Body of pancreas (tissue), 4 donors: ENCODE measurements around the gene SLC48A1. TPM values are rescaled to one million over a fixed set of nuclear protein-coding genes. Genes with fewer than 3 reads are reported as not detected.

Experiments used
- ATAC-seq: fragments of 150-250 bp; one replicate; pipeline ENCODE4 v1.9.1; 2016
- DNase-seq, 4 donors: peaks; one replicate each; pipeline ENCODE4 v3.0.0-alpha.2; 2019
- H3K27ac ChIP-seq, 4 donors: fragments of 200-600 bp; sonication (generic); 1 replicate in 3 of 4; 2 replicates in 1 of 4; pipeline versions ENCODE4 v1.5.1 to v1.6.1; 2016 to 2019; ENCODE audit warnings: mild to moderate bottlenecking in 1 of 4, mixed read lengths in 1 of 4, moderate library complexity in 1 of 4
- H3K27me3 ChIP-seq, 2 donors: fragments of 200-600 bp; sonication (generic); one replicate each; pipeline ENCODE4 v1.6.0; 2016; ENCODE audit warnings: mild to moderate bottlenecking in 1 of 2
- H3K36me3 ChIP-seq, 2 donors: fragments of 200-600 bp; sonication (generic); replicated peaks in 1 of 2; 2 replicates each; pipeline ENCODE4 v1.5.1; 2016; ENCODE audit warnings: low read depth in 2 of 2; ENCODE audit not compliant: insufficient read depth in 1 of 2
- H3K4me1 ChIP-seq: fragments of 200-600 bp; sonication (generic); one replicate; pipeline ENCODE4 v1.6.0; 2016
- H3K4me3 ChIP-seq, 2 donors: fragments of 200-600 bp; sonication (generic); 1 replicate in 1 of 2; 2 replicates in 1 of 2; pipeline ENCODE4 v1.5.1; 2016 to 2019
- H3K9me3 ChIP-seq, 3 donors: fragments of 200-600 bp; sonication (generic); 1 replicate in 2 of 3; 2 replicates in 1 of 3; pipeline ENCODE4 v1.5.1; 2016
- CTCF ChIP-seq, 7 experiments: fragments of 450-650 bp in 4 of 7; fragments of 200-600 bp in 3 of 7; sonication (generic) in 3 of 7; IDR thresholded peaks; one replicate each; pipeline ENCODE4 v1.5.1; 2016 to 2019; ENCODE audit warnings: antibody characterized with exemption in 7 of 7
- POLR2A ChIP-seq, 3 donors: fragments of 450-650 bp; IDR thresholded peaks; one replicate each; pipeline ENCODE4 v1.6.1; 2016; ENCODE audit warnings: antibody characterized with exemption in 3 of 3, mild to moderate bottlenecking in 2 of 3
- WGBS, 2 donors: methylation state at CpG; one replicate each; pipeline ENCODE4 v1.1.5; 2017; 5-methylcytosine and 5-hydroxymethylcytosine counted together
- intact Hi-C: fragments of 100-400 bp; cut with DNase I; formaldehyde crosslinking; loops from one replicate; pipeline ENCODE4 v1.15.1; 2023
- total RNA-seq, 2 donors: library from RNA; depleted of rRNA; stranded (reverse); fragments of >200 nt; gene quantifications; one replicate each; pipeline ENCODE4 v1.1.0, GENCODE V29; 2016

The SLC48A1 gene
- total RNA-seq, 2 donors from 2014 or later: 12.7 to 22.1 TPM

- Histone ChIP-seq H3K4me1 (peaks cover 9% of the 10 kb centered on the region), H3K27ac (no peak overlapping the region), H3K36me3 (peaks cover 0 to 4% of the 10 kb centered on the region in 2 donors), H3K4me3 (no peak overlapping the region), H3K9me3 (no peaks in the 10 kb centered on the region), H3K27me3 (no peaks in the 10 kb centered on the region)
- intact Hi-C loops: loop anchor here (5.0 kb wide), 2 partner anchors 56 to 69 kb away; no protein-coding TSS in a partner anchor
- DNase-seq (no peak), ATAC-seq (no peak)
- WGBS, 2 donors: 83% methylated on average over 10 to 13 of the region's 13 CpGs
- TF ChIP-seq CTCF (IDR thresholded peaks at IDR 0.05) (no peak), POLR2A (IDR thresholded peaks at IDR 0.05) (no peak)
Observed at GRCh38 chr12:47781479-47782371, 8.7 kb downstream of the SLC48A1 start.

GRCh38 chr12:47782372-47782770 lies 9.3 kb downstream of the SLC48A1 start:
- WGBS, 2 donors: 81 to 88% methylated on average over 6 to 8 of the region's 8 CpGs
- no peak for DNase-seq
- no peaks in the 10 kb centered on the region for H3K9me3 ChIP-seq
- ATAC-seq: no peak
- H3K27ac ChIP-seq: no peak overlapping the region
- no peak overlapping the region for H3K4me3 ChIP-seq
- TF ChIP-seq POLR2A (IDR thresholded peaks at IDR 0.05): no peak
- no peak for TF ChIP-seq CTCF (IDR thresholded peaks at IDR 0.05)
- intact Hi-C loops: loop anchor here (5.0 kb wide), 2 partner anchors 55 to 70 kb away; no protein-coding TSS in a partner anchor
- H3K4me1 ChIP-seq: peaks cover 4% of the 10 kb centered on the region
- H3K27me3 ChIP-seq: no peaks in the 10 kb centered on the region
- peaks cover 0 to 7% of the 10 kb centered on the region in 2 donors for H3K36me3 ChIP-seq

GRCh38 chr12:47783024-47783755 lies 10.2 kb downstream of the SLC48A1 start:
- no peaks in the 10 kb centered on the region for H3K9me3 ChIP-seq
- no peaks in the 10 kb centered on the region for H3K27me3 ChIP-seq
- peaks cover 0 to 16% of the 10 kb centered on the region in 2 donors for H3K36me3 ChIP-seq
- DNase-seq (no peak), ATAC-seq (no peak)
- no peak for TF ChIP-seq CTCF (IDR thresholded peaks at IDR 0.05)
- no peak for TF ChIP-seq POLR2A (IDR thresholded peaks at IDR 0.05)
- no peak overlapping the region for H3K27ac ChIP-seq
- 87 to 90% methylated on average over 9 to 16 of the region's 17 CpGs for WGBS, 2 donors
- no peak overlapping the region for H3K4me3 ChIP-seq
- intact Hi-C loops: loop anchor here (5.0 kb wide), 2 partner anchors 54 to 71 kb away; no protein-coding TSS in a partner anchor
- peaks cover under 1% of the 10 kb centered on the region for H3K4me1 ChIP-seq

GRCh38 chr12:47783821-47784819 lies 11.1 kb downstream of the SLC48A1 start:
- H3K9me3 ChIP-seq: no peaks in the 10 kb centered on the region
- H3K27me3 ChIP-seq: no peaks in the 10 kb centered on the region
- ATAC-seq (no peak), DNase-seq (no peak)
- no peak overlapping the region for H3K27ac ChIP-seq
- 88 to 91% methylated on average over 11 to 20 of the region's 20 CpGs for WGBS, 2 donors
- peaks cover 0 to 21% of the 10 kb centered on the region in 2 donors for H3K36me3 ChIP-seq
- no peaks in the 10 kb centered on the region for H3K4me1 ChIP-seq
- H3K4me3 ChIP-seq: no peak overlapping the region
- intact Hi-C loops: loop anchor here (5.0 kb wide), 2 partner anchors 53 to 72 kb away; no protein-coding TSS in a partner anchor
- no peak for TF ChIP-seq CTCF (IDR thresholded peaks at IDR 0.05)
- no peak for TF ChIP-seq POLR2A (IDR thresholded peaks at IDR 0.05)
